ENCODE results near the gene TRPM3.

Gene TRPM3

DNA sequence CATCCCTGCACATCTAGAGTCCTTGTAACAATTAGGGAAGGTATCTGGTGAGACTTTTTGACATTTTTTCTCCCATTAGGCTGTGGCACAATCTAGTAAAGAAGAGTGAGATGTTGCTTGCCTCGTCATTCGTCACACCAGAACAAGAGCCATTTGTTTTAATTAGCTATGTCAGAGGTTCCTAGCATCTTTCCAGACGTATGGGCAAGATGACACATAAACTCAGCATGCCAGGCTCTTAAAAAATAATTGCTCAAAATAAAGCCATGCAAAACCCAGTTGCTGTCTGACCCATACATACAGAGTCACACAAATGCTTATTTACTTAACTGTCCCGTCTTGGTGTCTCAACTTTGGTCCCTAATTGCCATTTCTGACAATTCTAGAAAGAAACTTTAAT is 125.9 kb downstream of the TRPM3 start:
- no peaks in the 10 kb centered on the region for H3K36me3 ChIP-seq (ENCODE audit: control insufficient read depth in 1 of 2, insufficient read depth in 2 of 2, low read length in 2 of 2)
- no peak overlapping the region for H3K23ac ChIP-seq (ENCODE audit: low read length)
- no peak overlapping the region for H4K12ac ChIP-seq (ENCODE audit: low read depth, low read length)
- no peak overlapping the region for H3K4me3 ChIP-seq (ENCODE audit: low read depth, low read length)
- H2BK5ac ChIP-seq (ENCODE audit: low read depth, low read length, poor library complexity) = no peak overlapping the region
- no peak overlapping the region for H2BK120ac ChIP-seq (ENCODE audit: insufficient read depth, low read length, poor library complexity)
- no peaks in the 10 kb centered on the region for H3K79me2 ChIP-seq (ENCODE audit: control insufficient read depth, insufficient read depth, low read length, poor library complexity)
- H4K91ac ChIP-seq (ENCODE audit: low read depth, low read length) = no peak overlapping the region
- no peak overlapping the region for H2AFZ ChIP-seq (ENCODE audit: insufficient read depth, low read length, poor library complexity)
- H3K14ac ChIP-seq (ENCODE audit: low read length) = no peak overlapping the region
- H3K79me1 ChIP-seq (ENCODE audit: low read length) = no peaks in the 10 kb centered on the region
- no peaks in the 10 kb centered on the region for H3K4me1 ChIP-seq (ENCODE audit: control insufficient read depth in 1 of 2, insufficient read depth in 2 of 2, low read length in 2 of 2)
- no peak overlapping the region for H2AK5ac ChIP-seq (ENCODE audit: low read length)
- H3K27me3 ChIP-seq (ENCODE audit: insufficient read depth, low read length) = no peaks in the 10 kb centered on the region
- DNase-seq = no peak
- no peaks in the 10 kb centered on the region for H3K9me3 ChIP-seq (ENCODE audit: insufficient read depth, low read depth, low read length)
- no CpG with 5 or more reads among the region's 4 CpGs for WGBS (ENCODE audit: extremely low coverage, insufficient coverage, insufficient read length)
- H3K4me2 ChIP-seq (ENCODE audit: low read length) = no peak overlapping the region
- no peak overlapping the region for H3K27ac ChIP-seq (ENCODE audit: low read depth, low read length)
- H2BK12ac ChIP-seq (ENCODE audit: low read length) = no peak overlapping the region
- H4K8ac ChIP-seq (ENCODE audit: low read depth, low read length) = no peak overlapping the region
- no peak overlapping the region for H3K9ac ChIP-seq (ENCODE audit: low read length)
- no peak overlapping the region for H3K18ac ChIP-seq (ENCODE audit: low read length)
- no peak overlapping the region for H3K4ac ChIP-seq (ENCODE audit: low read depth, low read length)

DNA sequence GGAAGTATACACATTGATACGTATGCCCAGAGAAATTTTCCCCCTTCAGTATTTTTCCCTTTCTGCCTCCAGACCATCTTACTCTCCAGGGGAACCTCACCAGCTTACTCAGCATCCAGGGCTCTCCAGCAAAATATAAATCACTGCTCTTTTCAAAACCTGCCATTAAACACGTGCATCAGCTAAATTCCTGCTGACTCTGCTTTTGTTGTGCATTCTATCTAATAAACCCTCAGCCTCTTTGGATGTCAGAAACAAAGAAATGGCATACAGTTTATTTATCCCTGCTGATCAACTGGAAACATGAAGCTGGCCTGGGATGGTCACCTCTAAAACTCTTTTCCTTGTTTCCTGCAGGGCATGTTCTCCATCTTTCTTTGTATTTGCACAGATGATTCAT is 126.8 kb downstream of the TRPM3 start:
- Histone ChIP-seq H2BK12ac (ENCODE audit: low read length) (no peak overlapping the region), H2BK120ac (ENCODE audit: insufficient read depth, low read length, poor library complexity) (no peak overlapping the region), H4K12ac (ENCODE audit: low read depth, low read length) (no peak overlapping the region), H2AK5ac (ENCODE audit: low read length) (no peak overlapping the region), H3K9ac (ENCODE audit: low read length) (no peak overlapping the region), H3K27ac (ENCODE audit: low read depth, low read length) (no peak overlapping the region), H3K4me1 (ENCODE audit: control insufficient read depth in 1 of 2, insufficient read depth in 2 of 2, low read length in 2 of 2) (no peaks in the 10 kb centered on the region), H3K4ac (ENCODE audit: low read depth, low read length) (no peak overlapping the region), H3K36me3 (ENCODE audit: control insufficient read depth in 1 of 2, insufficient read depth in 2 of 2, low read length in 2 of 2) (no peaks in the 10 kb centered on the region), H3K18ac (ENCODE audit: low read length) (no peak overlapping the region), H2AFZ (ENCODE audit: insufficient read depth, low read length, poor library complexity) (no peak overlapping the region), H3K23ac (ENCODE audit: low read length) (no peak overlapping the region), H3K9me3 (ENCODE audit: insufficient read depth, low read depth, low read length) (no peaks in the 10 kb centered on the region), H3K4me2 (ENCODE audit: low read length) (no peak overlapping the region), H3K14ac (ENCODE audit: low read length) (no peak overlapping the region), H2BK5ac (ENCODE audit: low read depth, low read length, poor library complexity) (no peak overlapping the region), H4K8ac (ENCODE audit: low read depth, low read length) (no peak overlapping the region), H3K79me1 (ENCODE audit: low read length) (no peaks in the 10 kb centered on the region), H3K79me2 (ENCODE audit: control insufficient read depth, insufficient read depth, low read length, poor library complexity) (no peaks in the 10 kb centered on the region), H3K4me3 (ENCODE audit: low read depth, low read length) (no peak overlapping the region), H4K91ac (ENCODE audit: low read depth, low read length) (no peak overlapping the region), H3K27me3 (ENCODE audit: insufficient read depth, low read length) (no peaks in the 10 kb centered on the region)
- no peak for DNase-seq
- WGBS (ENCODE audit: extremely low coverage, insufficient coverage, insufficient read length) = no CpG with 5 or more reads among the region's 2 CpGs

DNA sequence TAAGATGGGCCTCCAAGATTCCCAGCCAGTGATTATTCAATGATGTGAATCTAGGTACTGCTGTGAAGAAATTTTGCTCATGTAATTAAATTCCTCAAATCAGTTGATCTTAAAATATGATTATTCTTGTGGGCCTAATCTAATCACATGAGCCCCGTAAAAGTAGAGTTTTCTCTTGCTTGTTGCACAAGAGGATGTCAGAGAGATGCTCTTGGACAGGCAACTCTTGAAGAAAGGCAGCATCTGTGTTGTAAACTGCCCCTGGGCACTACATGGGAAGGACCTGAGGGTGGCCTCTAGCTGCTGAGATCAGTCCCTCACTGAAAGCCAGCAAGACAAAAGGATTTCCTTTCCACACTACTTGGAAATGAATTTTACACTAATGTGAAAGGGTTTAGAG is 132.9 kb downstream of the TRPM3 start:
- Histone ChIP-seq H3K9me3 (ENCODE audit: insufficient read depth, low read depth, low read length) (no peaks in the 10 kb centered on the region), H3K23ac (ENCODE audit: low read length) (no peak overlapping the region), H2AK5ac (ENCODE audit: low read length) (no peak overlapping the region), H3K4me3 (ENCODE audit: low read depth, low read length) (no peak overlapping the region), H3K4me2 (ENCODE audit: low read length) (no peak overlapping the region), H2AFZ (ENCODE audit: insufficient read depth, low read length, poor library complexity) (no peak overlapping the region), H3K27ac (ENCODE audit: low read depth, low read length) (no peak overlapping the region), H2BK5ac (ENCODE audit: low read depth, low read length, poor library complexity) (no peak overlapping the region), H3K4me1 (ENCODE audit: control insufficient read depth in 1 of 2, insufficient read depth in 2 of 2, low read length in 2 of 2) (no peaks in the 10 kb centered on the region), H3K18ac (ENCODE audit: low read length) (no peak overlapping the region), H3K79me1 (ENCODE audit: low read length) (no peaks in the 10 kb centered on the region), H3K36me3 (ENCODE audit: control insufficient read depth in 1 of 2, insufficient read depth in 2 of 2, low read length in 2 of 2) (no peaks in the 10 kb centered on the region), H3K9ac (ENCODE audit: low read length) (no peak overlapping the region), H3K4ac (ENCODE audit: low read depth, low read length) (no peak overlapping the region), H4K91ac (ENCODE audit: low read depth, low read length) (no peak overlapping the region), H3K79me2 (ENCODE audit: control insufficient read depth, insufficient read depth, low read length, poor library complexity) (no peaks in the 10 kb centered on the region), H2BK120ac (ENCODE audit: insufficient read depth, low read length, poor library complexity) (no peak overlapping the region), H4K8ac (ENCODE audit: low read depth, low read length) (no peak overlapping the region), H4K12ac (ENCODE audit: low read depth, low read length) (no peak overlapping the region), H3K14ac (ENCODE audit: low read length) (no peak overlapping the region), H2BK12ac (ENCODE audit: low read length) (no peak overlapping the region), H3K27me3 (ENCODE audit: insufficient read depth, low read length) (no peaks in the 10 kb centered on the region)
- DNase-seq = peak in 1 of 2 donors; percentile 12
- WGBS (ENCODE audit: extremely low coverage, insufficient coverage, insufficient read length) = no CpG with 5 or more reads among the region's 1 CpG

DNA sequence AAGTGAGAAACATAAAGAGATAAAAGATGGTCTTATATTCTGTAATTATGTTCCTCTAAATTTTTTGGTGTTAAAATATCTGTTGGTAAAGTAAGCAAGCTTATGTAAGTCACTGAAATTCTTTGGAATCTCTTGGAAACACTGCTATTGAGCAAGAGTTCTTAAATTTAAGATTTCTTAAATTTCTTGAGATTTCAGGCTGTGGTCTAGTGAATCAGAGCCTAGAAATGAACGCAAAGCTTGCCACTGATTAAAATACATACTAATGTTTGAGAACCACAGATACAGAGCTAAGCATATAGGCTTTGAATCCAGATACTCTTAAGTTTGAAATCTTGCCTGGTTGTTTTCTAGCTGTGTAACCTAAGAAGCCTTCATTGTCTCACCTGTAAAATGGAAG is 133.4 kb downstream of the TRPM3 start:
- H3K4me2 ChIP-seq (ENCODE audit: low read length) = no peak overlapping the region
- no peaks in the 10 kb centered on the region for H3K36me3 ChIP-seq (ENCODE audit: control insufficient read depth in 1 of 2, insufficient read depth in 2 of 2, low read length in 2 of 2)
- no peaks in the 10 kb centered on the region for H3K79me1 ChIP-seq (ENCODE audit: low read length)

More for the DNA sequence above, 133.4 kb downstream of the TRPM3 start:
- Histone ChIP-seq H3K18ac (ENCODE audit: low read length) (no peak overlapping the region), H4K12ac (ENCODE audit: low read depth, low read length) (no peak overlapping the region), H3K27ac (ENCODE audit: low read depth, low read length) (no peak overlapping the region), H2BK12ac (ENCODE audit: low read length) (no peak overlapping the region), H3K9ac (ENCODE audit: low read length) (no peak overlapping the region), H3K9me3 (ENCODE audit: insufficient read depth, low read depth, low read length) (no peaks in the 10 kb centered on the region), H3K14ac (ENCODE audit: low read length) (no peak overlapping the region), H3K4me1 (ENCODE audit: control insufficient read depth in 1 of 2, insufficient read depth in 2 of 2, low read length in 2 of 2) (no peaks in the 10 kb centered on the region), H4K8ac (ENCODE audit: low read depth, low read length) (no peak overlapping the region), H2BK120ac (ENCODE audit: insufficient read depth, low read length, poor library complexity) (no peak overlapping the region), H3K4ac (ENCODE audit: low read depth, low read length) (no peak overlapping the region), H2AK5ac (ENCODE audit: low read length) (no peak overlapping the region), H3K4me3 (ENCODE audit: low read depth, low read length) (no peak overlapping the region), H3K27me3 (ENCODE audit: insufficient read depth, low read length) (no peaks in the 10 kb centered on the region), H3K79me2 (ENCODE audit: control insufficient read depth, insufficient read depth, low read length, poor library complexity) (no peaks in the 10 kb centered on the region), H2AFZ (ENCODE audit: insufficient read depth, low read length, poor library complexity) (no peak overlapping the region), H3K23ac (ENCODE audit: low read length) (no peak overlapping the region), H2BK5ac (ENCODE audit: low read depth, low read length, poor library complexity) (no peak overlapping the region), H4K91ac (ENCODE audit: low read depth, low read length) (no peak overlapping the region)
- WGBS (ENCODE audit: extremely low coverage, insufficient coverage, insufficient read length) = no CpG with 5 or more reads among the region's 1 CpG
- DNase-seq = peak in 1 of 2 donors; percentile 68
